H1 (cell line): Measurements from ENCODE around the gene FAM83F. TPM values are rescaled to one million over a fixed set of nuclear protein-coding genes. Genes with fewer than 3 reads are reported as not detected.

Experiments used
- CREB1 ChIP-seq: IDR thresholded peaks from 2 replicates; pipeline ENCODE4 v1.6.1; 2012; ENCODE audit warnings: inconsistent platforms
- EZH2 ChIP-seq: fragments of 200-600 bp; sonication (generic); IDR thresholded peaks from 2 replicates; pipeline ENCODE4 v1.7.1; 2012; ENCODE audit warnings: low read depth, mild to moderate bottlenecking, moderate library complexity, low read length, inconsistent platforms; ENCODE audit not compliant: severe bottlenecking
- JUND ChIP-seq: IDR thresholded peaks from 2 replicates; pipeline ENCODE4 v1.6.1; 2011; ENCODE audit warnings: mild to moderate bottlenecking, improper control_type of control experiment, low read length
- SIX5 ChIP-seq: IDR thresholded peaks from 2 replicates; pipeline ENCODE4 v1.6.1; 2011; ENCODE audit warnings: mild to moderate bottlenecking, low read depth, low read length
- TCF12 ChIP-seq: IDR thresholded peaks from 2 replicates; pipeline ENCODE4 v1.6.1; 2011; ENCODE audit warnings: low read depth, mild to moderate bottlenecking, low read length
- polyA plus RNA-seq, 7 experiments: library from polyadenylated mRNA; depleted of rRNA in 3 of 7; stranded (reverse) in 5 of 7; unstranded in 2 of 7; fragments of >200 nt in 5 of 7; fragments of 200-250 nt in 2 of 7; gene quantifications; 1 replicate in 5 of 7; 2 replicates in 1 of 7; 4 replicates in 1 of 7; pipeline versions ENCODE4 v1.2.1 to v1.2.3, GENCODE V29; 2011 to 2013; ENCODE audit warnings: missing spikeins in 2 of 7, mixed read lengths in 2 of 7
- total RNA-seq: library from RNA; stranded (reverse); fragmentation: NEBNext Ultra II Directional; extraction: Animal tissue kit (Norgen Biotek cat#: 25700); gene quantifications from 2 replicates; pipeline ENCODE4 v1.2.1, GENCODE V29; 2021
- TF ChIP-seq, protein P1 (sequence below): IDR thresholded peaks from 2 replicates; pipeline ENCODE4 v1.6.1; 2012; ENCODE audit warnings: inconsistent platforms
- TF ChIP-seq, protein P2 (sequence below), 3 experiments: IDR thresholded peaks; 1 replicate in 2 of 3; 2 replicates in 1 of 3; pipeline versions ENCODE4 v1.5.1 to v1.6.1; 2011; ENCODE audit warnings: low read length in 3 of 3, mild to moderate bottlenecking in 3 of 3, inconsistent platforms in 2 of 3, low read depth in 1 of 3, moderate library complexity in 1 of 3; ENCODE audit not compliant: insufficient read depth in 1 of 3; ENCODE audit errors: control extremely low read depth in 1 of 3

The FAM83F gene
- total and polyA plus RNA-seq, 2 of the 8 experiments (the other 6 are each of a cell fraction or from before 2014, with no cell fraction given), result 8.6 to 18.9 TPM

DNA sequence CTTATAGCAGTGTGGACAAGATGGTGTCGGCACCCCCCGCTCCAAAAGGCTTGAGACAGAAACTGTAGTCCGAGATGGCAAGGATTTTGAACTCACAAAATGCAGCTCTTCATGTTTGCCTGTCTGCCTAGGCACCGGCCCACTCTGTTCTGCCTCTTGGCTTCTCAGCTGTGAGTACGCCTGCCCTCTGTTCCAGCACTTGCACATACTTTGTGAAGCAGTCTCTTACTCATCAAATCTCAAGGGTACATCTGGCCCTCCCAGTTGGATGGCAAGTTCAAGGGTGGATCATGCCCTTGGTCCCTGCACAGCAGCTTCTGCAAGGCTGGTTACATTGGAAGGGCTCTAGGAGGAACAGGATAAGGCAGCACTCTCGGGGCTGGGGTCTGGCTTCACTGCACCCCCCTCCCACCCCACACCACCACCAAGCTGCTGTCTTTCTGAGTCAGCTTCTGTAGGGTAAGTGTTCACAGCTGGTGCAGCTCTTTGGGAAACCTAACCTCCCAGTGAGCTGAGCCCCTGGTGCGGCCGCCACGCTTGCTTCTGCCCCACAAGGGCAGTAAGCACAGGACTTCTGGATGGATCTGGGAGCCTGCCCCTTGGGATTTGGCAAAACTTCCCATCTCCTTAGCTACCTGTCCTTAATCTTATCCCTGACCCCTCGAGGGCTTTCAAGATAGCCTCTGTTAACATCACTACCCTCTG, 37.2 kb downstream of the FAM83F start (continued):
- TF ChIP-seq SIX5, result no peak
- no peak for TF ChIP-seq EZH2
- TF ChIP-seq, protein P1, sequence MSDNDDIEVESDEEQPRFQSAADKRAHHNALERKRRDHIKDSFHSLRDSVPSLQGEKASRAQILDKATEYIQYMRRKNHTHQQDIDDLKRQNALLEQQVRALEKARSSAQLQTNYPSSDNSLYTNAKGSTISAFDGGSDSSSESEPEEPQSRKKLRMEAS, result no peak
- TF ChIP-seq JUND, result no peak
- TF ChIP-seq TCF12, result no peak
- TF ChIP-seq, protein P2, sequence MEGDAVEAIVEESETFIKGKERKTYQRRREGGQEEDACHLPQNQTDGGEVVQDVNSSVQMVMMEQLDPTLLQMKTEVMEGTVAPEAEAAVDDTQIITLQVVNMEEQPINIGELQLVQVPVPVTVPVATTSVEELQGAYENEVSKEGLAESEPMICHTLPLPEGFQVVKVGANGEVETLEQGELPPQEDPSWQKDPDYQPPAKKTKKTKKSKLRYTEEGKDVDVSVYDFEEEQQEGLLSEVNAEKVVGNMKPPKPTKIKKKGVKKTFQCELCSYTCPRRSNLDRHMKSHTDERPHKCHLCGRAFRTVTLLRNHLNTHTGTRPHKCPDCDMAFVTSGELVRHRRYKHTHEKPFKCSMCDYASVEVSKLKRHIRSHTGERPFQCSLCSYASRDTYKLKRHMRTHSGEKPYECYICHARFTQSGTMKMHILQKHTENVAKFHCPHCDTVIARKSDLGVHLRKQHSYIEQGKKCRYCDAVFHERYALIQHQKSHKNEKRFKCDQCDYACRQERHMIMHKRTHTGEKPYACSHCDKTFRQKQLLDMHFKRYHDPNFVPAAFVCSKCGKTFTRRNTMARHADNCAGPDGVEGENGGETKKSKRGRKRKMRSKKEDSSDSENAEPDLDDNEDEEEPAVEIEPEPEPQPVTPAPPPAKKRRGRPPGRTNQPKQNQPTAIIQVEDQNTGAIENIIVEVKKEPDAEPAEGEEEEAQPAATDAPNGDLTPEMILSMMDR (IDR thresholded peaks at IDR 0.05; ENCODE audit: control extremely low read depth in 1 of 3, insufficient read depth in 1 of 3, low read depth in 1 of 3, low read length in 3 of 3), result no peak
- TF ChIP-seq CREB1, result no peak
